Measurements from ENCODE around the gene KDM1A.

KDM1A gene

GRCh38 chr1:23101101-23101827 lies 82.0 kb downstream of the KDM1A start:
- TF ChIP-seq SPI1 (IDR thresholded peaks at IDR 0.05; ENCODE audit: borderline replicate concordance, low read depth), result no peak
- TF ChIP-seq, protein P1, sequence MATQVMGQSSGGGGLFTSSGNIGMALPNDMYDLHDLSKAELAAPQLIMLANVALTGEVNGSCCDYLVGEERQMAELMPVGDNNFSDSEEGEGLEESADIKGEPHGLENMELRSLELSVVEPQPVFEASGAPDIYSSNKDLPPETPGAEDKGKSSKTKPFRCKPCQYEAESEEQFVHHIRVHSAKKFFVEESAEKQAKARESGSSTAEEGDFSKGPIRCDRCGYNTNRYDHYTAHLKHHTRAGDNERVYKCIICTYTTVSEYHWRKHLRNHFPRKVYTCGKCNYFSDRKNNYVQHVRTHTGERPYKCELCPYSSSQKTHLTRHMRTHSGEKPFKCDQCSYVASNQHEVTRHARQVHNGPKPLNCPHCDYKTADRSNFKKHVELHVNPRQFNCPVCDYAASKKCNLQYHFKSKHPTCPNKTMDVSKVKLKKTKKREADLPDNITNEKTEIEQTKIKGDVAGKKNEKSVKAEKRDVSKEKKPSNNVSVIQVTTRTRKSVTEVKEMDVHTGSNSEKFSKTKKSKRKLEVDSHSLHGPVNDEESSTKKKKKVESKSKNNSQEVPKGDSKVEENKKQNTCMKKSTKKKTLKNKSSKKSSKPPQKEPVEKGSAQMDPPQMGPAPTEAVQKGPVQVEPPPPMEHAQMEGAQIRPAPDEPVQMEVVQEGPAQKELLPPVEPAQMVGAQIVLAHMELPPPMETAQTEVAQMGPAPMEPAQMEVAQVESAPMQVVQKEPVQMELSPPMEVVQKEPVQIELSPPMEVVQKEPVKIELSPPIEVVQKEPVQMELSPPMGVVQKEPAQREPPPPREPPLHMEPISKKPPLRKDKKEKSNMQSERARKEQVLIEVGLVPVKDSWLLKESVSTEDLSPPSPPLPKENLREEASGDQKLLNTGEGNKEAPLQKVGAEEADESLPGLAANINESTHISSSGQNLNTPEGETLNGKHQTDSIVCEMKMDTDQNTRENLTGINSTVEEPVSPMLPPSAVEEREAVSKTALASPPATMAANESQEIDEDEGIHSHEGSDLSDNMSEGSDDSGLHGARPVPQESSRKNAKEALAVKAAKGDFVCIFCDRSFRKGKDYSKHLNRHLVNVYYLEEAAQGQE (IDR thresholded peaks at IDR 0.05; ENCODE audit: insufficient replicate concordance, low read depth), result no peak
- TF ChIP-seq CTCF (IDR thresholded peaks at IDR 0.05; ENCODE audit: insufficient read depth, low read length), result no peak
- TF ChIP-seq POLR2AphosphoS5 (IDR thresholded peaks at IDR 0.05; ENCODE audit: low read depth), result no peak
- no peak for TF ChIP-seq GABPA (IDR thresholded peaks at IDR 0.05; ENCODE audit: low read depth)
- H3K4me3 ChIP-seq (replicated peaks; ENCODE audit: insufficient read depth, low read length), result no peak overlapping the region
- DNase-seq (ENCODE audit: low read depth in 1 of 2, low spot score in 1 of 2), result no peak
- no peaks in the 10 kb centered on the region for H3K27me3 ChIP-seq (ENCODE audit: insufficient read depth, poor library complexity, severe bottlenecking)
- no peak overlapping the region for H3K27ac ChIP-seq (replicated peaks)

GRCh38 chr1:23101887-23102286 lies 82.6 kb downstream of the KDM1A start:
- no peaks in the 10 kb centered on the region for H3K27me3 ChIP-seq (ENCODE audit: insufficient read depth, poor library complexity, severe bottlenecking)
- H3K27ac ChIP-seq (replicated peaks), result no peak overlapping the region
- TF ChIP-seq GABPA (IDR thresholded peaks at IDR 0.05; ENCODE audit: low read depth), result no peak
- no peak for TF ChIP-seq POLR2AphosphoS5 (IDR thresholded peaks at IDR 0.05; ENCODE audit: low read depth)
- no peak for TF ChIP-seq CTCF (IDR thresholded peaks at IDR 0.05; ENCODE audit: insufficient read depth, low read length)
- TF ChIP-seq, protein P1 (IDR thresholded peaks at IDR 0.05; ENCODE audit: insufficient replicate concordance, low read depth), result no peak
- TF ChIP-seq SPI1 (IDR thresholded peaks at IDR 0.05; ENCODE audit: borderline replicate concordance, low read depth), result no peak
- no peak for DNase-seq (ENCODE audit: low read depth in 1 of 2, low spot score in 1 of 2)
- no peak overlapping the region for H3K4me3 ChIP-seq (replicated peaks; ENCODE audit: insufficient read depth, low read length)

DNA sequence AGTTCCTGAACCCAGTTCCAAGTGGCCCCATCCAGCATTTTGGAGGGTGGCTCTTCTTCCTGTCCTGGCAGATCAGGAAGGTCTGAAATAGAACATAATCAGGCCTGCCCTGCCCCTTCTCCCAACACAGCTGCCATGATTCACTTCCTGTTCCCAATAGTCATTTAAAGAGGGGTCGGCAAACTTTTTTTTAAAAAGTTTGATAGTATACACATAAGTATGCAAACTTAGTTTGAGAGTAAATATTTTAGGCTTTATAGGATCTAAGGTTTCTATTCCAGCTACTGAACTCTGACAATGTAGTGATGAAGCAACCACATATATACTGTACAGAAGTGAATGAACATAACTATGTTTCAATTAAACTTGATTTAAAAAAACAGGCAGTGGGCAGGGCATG lies 83.0 kb downstream of the KDM1A start:
- H3K27me3 ChIP-seq (ENCODE audit: insufficient read depth, poor library complexity, severe bottlenecking), result no peaks in the 10 kb centered on the region
- no peak overlapping the region for H3K27ac ChIP-seq (replicated peaks)
- no peak for DNase-seq (ENCODE audit: low read depth in 1 of 2, low spot score in 1 of 2)
- no peak overlapping the region for H3K4me3 ChIP-seq (replicated peaks; ENCODE audit: insufficient read depth, low read length)
- TF ChIP-seq, protein P1 (IDR thresholded peaks at IDR 0.05; ENCODE audit: insufficient replicate concordance, low read depth), result no peak
- TF ChIP-seq POLR2AphosphoS5 (IDR thresholded peaks at IDR 0.05; ENCODE audit: low read depth) (no peak), GABPA (IDR thresholded peaks at IDR 0.05; ENCODE audit: low read depth) (no peak), SPI1 (IDR thresholded peaks at IDR 0.05; ENCODE audit: borderline replicate concordance, low read depth) (no peak), CTCF (IDR thresholded peaks at IDR 0.05; ENCODE audit: insufficient read depth, low read length) (no peak)
